ENCODE measurements around the gene LIMS2.

Gene LIMS2

GRCh38 chr2:127664895-127665225, 10.5 kb downstream of the LIMS2 start:
- H3K4me3 ChIP-seq (ENCODE audit: insufficient read length, low read depth) = peak overlapping the region; percentile 34
- TF ChIP-seq ZNF274 (IDR thresholded peaks at IDR 0.05; ENCODE audit: low read depth, low read length) = no peak
- TF ChIP-seq SUZ12 (IDR thresholded peaks at IDR 0.05; ENCODE audit: extremely low read depth, insufficient read depth, insufficient read length) = no peak
- TF ChIP-seq YY1 (IDR thresholded peaks at IDR 0.05; ENCODE audit: insufficient read depth, insufficient read length) = no peak
- peaks cover 41% of the 10 kb centered on the region for H3K27me3 ChIP-seq (ENCODE audit: insufficient read depth, insufficient read length)
- H3K9me3 ChIP-seq (ENCODE audit: insufficient read depth, low read length) = peaks cover 8% of the 10 kb centered on the region; the same call in 1 of the 2 replicates
- peak overlapping the region; percentile 57 for H3K9ac ChIP-seq (ENCODE audit: insufficient read length, low read depth)
- peaks cover 21% of the 10 kb centered on the region for H3K4me1 ChIP-seq (ENCODE audit: insufficient read depth, insufficient read length)
- no peak for DNase-seq (ENCODE audit: low read depth, low spot score)
- peaks cover 3% of the 10 kb centered on the region for H3K36me3 ChIP-seq (ENCODE audit: insufficient read depth, insufficient read length, low read length)

GRCh38 chr2:127664065-127664894, 11.1 kb downstream of the LIMS2 start:
- Histone ChIP-seq H3K4me3 (ENCODE audit: insufficient read length, low read depth) (peak overlapping the region; percentile 34), H3K9ac (ENCODE audit: insufficient read length, low read depth) (peak overlapping the region; percentile 57), H3K27me3 (ENCODE audit: insufficient read depth, insufficient read length) (peaks cover 41% of the 10 kb centered on the region)

GRCh38 chr2:127663566-127664064, 11.7 kb downstream of the LIMS2 start:
- Histone ChIP-seq H3K4me1 (ENCODE audit: insufficient read depth, insufficient read length) (peaks cover 24% of the 10 kb centered on the region), H3K9ac (ENCODE audit: insufficient read length, low read depth) (peak overlapping the region; percentile 47), H3K9me3 (ENCODE audit: insufficient read depth, low read length) (peaks cover 8% of the 10 kb centered on the region; the same call in 1 of the 2 replicates), H3K4me3 (ENCODE audit: insufficient read length, low read depth) (no peak overlapping the region), H3K27me3 (ENCODE audit: insufficient read depth, insufficient read length) (peaks cover 41% of the 10 kb centered on the region), H3K36me3 (ENCODE audit: insufficient read depth, insufficient read length, low read length) (peaks cover 5% of the 10 kb centered on the region)
- DNase-seq (ENCODE audit: low read depth, low spot score) = no peak
- no peak for TF ChIP-seq ZNF274 (IDR thresholded peaks at IDR 0.05; ENCODE audit: low read depth, low read length)
- no peak for TF ChIP-seq YY1 (IDR thresholded peaks at IDR 0.05; ENCODE audit: insufficient read depth, insufficient read length)
- TF ChIP-seq SUZ12 (IDR thresholded peaks at IDR 0.05; ENCODE audit: extremely low read depth, insufficient read depth, insufficient read length) = no peak

More at GRCh38 chr2:127664065-127664894, 11.1 kb downstream of the LIMS2 start:
- Histone ChIP-seq H3K36me3 (ENCODE audit: insufficient read depth, insufficient read length, low read length) (peaks cover 3% of the 10 kb centered on the region), H3K9me3 (ENCODE audit: insufficient read depth, low read length) (peaks cover 8% of the 10 kb centered on the region; the same call in 1 of the 2 replicates), H3K4me1 (ENCODE audit: insufficient read depth, insufficient read length) (peaks cover 21% of the 10 kb centered on the region)
- DNase-seq (ENCODE audit: low read depth, low spot score) = no peak
- TF ChIP-seq SUZ12 (IDR thresholded peaks at IDR 0.05; ENCODE audit: extremely low read depth, insufficient read depth, insufficient read length) (no peak), ZNF274 (IDR thresholded peaks at IDR 0.05; ENCODE audit: low read depth, low read length) (no peak), YY1 (IDR thresholded peaks at IDR 0.05; ENCODE audit: insufficient read depth, insufficient read length) (no peak)

- DNase-seq (ENCODE audit: low read depth, low spot score) = no peak
- Histone ChIP-seq H3K9me3 (ENCODE audit: insufficient read depth, low read length) (peaks cover 6% of the 10 kb centered on the region; the same call in 1 of the 2 replicates), H3K4me3 (ENCODE audit: insufficient read length, low read depth) (no peak overlapping the region), H3K9ac (ENCODE audit: insufficient read length, low read depth) (no peak overlapping the region), H3K27me3 (ENCODE audit: insufficient read depth, insufficient read length) (peaks cover 41% of the 10 kb centered on the region), H3K36me3 (ENCODE audit: insufficient read depth, insufficient read length, low read length) (peaks cover 6% of the 10 kb centered on the region), H3K4me1 (ENCODE audit: insufficient read depth, insufficient read length) (peaks cover 25% of the 10 kb centered on the region)
- no peak for TF ChIP-seq YY1 (IDR thresholded peaks at IDR 0.05; ENCODE audit: insufficient read depth, insufficient read length)
- TF ChIP-seq SUZ12 (IDR thresholded peaks at IDR 0.05; ENCODE audit: extremely low read depth, insufficient read depth, insufficient read length) = no peak
- no peak for TF ChIP-seq ZNF274 (IDR thresholded peaks at IDR 0.05; ENCODE audit: low read depth, low read length)
Observed at GRCh38 chr2:127662937-127663565, 12.3 kb downstream of the LIMS2 start.

- DNase-seq (ENCODE audit: low read depth, low spot score) = no peak
- peaks cover 36% of the 10 kb centered on the region for H3K27me3 ChIP-seq (ENCODE audit: insufficient read depth, insufficient read length)
- TF ChIP-seq SUZ12 (IDR thresholded peaks at IDR 0.05; ENCODE audit: extremely low read depth, insufficient read depth, insufficient read length) (no peak), YY1 (IDR thresholded peaks at IDR 0.05; ENCODE audit: insufficient read depth, insufficient read length) (no peak), ZNF274 (IDR thresholded peaks at IDR 0.05; ENCODE audit: low read depth, low read length) (no peak)
- no peak overlapping the region for H3K4me3 ChIP-seq (ENCODE audit: insufficient read length, low read depth)
- peaks cover 10% of the 10 kb centered on the region for H3K36me3 ChIP-seq (ENCODE audit: insufficient read depth, insufficient read length, low read length)
- no peaks in the 10 kb centered on the region; the same call in 1 of the 2 replicates for H3K9me3 ChIP-seq (ENCODE audit: insufficient read depth, low read length)
- no peak overlapping the region for H3K9ac ChIP-seq (ENCODE audit: insufficient read length, low read depth)
- H3K4me1 ChIP-seq (ENCODE audit: insufficient read depth, insufficient read length) = peaks cover 25% of the 10 kb centered on the region
Observed at GRCh38 chr2:127661949-127662510, 13.3 kb downstream of the LIMS2 start.

GRCh38 chr2:127661072-127661649, 14.2 kb downstream of the LIMS2 start:
- no peak for DNase-seq (ENCODE audit: low read depth, low spot score)
- no peak overlapping the region for H3K4me3 ChIP-seq (ENCODE audit: insufficient read length, low read depth)
- peaks cover 34% of the 10 kb centered on the region for H3K27me3 ChIP-seq (ENCODE audit: insufficient read depth, insufficient read length)
- TF ChIP-seq YY1 (IDR thresholded peaks at IDR 0.05; ENCODE audit: insufficient read depth, insufficient read length) (no peak), SUZ12 (IDR thresholded peaks at IDR 0.05; ENCODE audit: extremely low read depth, insufficient read depth, insufficient read length) (no peak), ZNF274 (IDR thresholded peaks at IDR 0.05; ENCODE audit: low read depth, low read length) (no peak)
- H3K4me1 ChIP-seq (ENCODE audit: insufficient read depth, insufficient read length) = peaks cover 25% of the 10 kb centered on the region
- H3K9me3 ChIP-seq (ENCODE audit: insufficient read depth, low read length) = no peaks in the 10 kb centered on the region; the same call in 1 of the 2 replicates
- peak overlapping the region; percentile 46 for H3K9ac ChIP-seq (ENCODE audit: insufficient read length, low read depth)
- peaks cover 15% of the 10 kb centered on the region for H3K36me3 ChIP-seq (ENCODE audit: insufficient read depth, insufficient read length, low read length)

Measured in NT2/D1 (cell line).